ENCODE results near the gene HTR1D. TPM values are rescaled to one million over a fixed set of nuclear protein-coding genes. Genes with fewer than 3 reads are reported as not detected.

Gene HTR1D
- total RNA-seq, 1 experiment from 2014 or later, result 3.1 TPM

DNA sequence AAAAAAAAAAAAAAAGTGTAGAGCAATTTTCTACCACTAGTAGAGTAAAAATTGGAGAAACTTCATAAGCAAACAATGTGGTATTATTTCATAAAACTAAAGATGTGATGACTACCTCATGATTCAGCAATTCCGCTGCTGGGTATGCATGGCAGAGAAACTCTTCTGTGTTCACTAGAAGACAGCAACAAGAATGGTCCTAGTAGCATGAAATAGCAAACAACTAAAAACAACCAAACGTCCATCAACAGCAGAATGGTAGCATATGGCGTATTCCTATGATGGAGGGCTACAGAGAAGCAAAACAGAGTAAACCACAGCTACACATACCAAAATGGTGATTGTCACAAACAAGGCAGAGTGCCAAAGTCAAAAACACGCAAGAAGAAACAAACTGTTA lies 18.9 kb downstream of the HTR1D start:
- Histone ChIP-seq H3K27ac (ENCODE audit: insufficient read length, low read depth, low read length) (no peak overlapping the region), H3T11ph (ENCODE audit: low read length) (no peak overlapping the region), H3K4me2 (ENCODE audit: insufficient read depth, insufficient read length, low read length) (no peak overlapping the region), H3K18ac (ENCODE audit: insufficient read length, low read depth, low read length) (no peak overlapping the region), H3K14ac (ENCODE audit: insufficient read depth, low read length) (no peak overlapping the region), H2AFZ (ENCODE audit: low read length) (no peak overlapping the region), H3K9me3 (ENCODE audit: control insufficient read depth, low read depth, low read length) (no peaks in the 10 kb centered on the region), H2AK5ac (ENCODE audit: insufficient read length, low read length) (no peak overlapping the region), H2BK5ac (ENCODE audit: insufficient read length, low read length) (no peak overlapping the region), H3K9ac (ENCODE audit: extremely low read depth, insufficient read length, low read length) (no peak overlapping the region), H4K5ac (ENCODE audit: insufficient read length, low read depth, low read length) (no peak overlapping the region), H3K4me1 (ENCODE audit: insufficient read depth, low read length) (no peaks in the 10 kb centered on the region), H4K8ac (replicated peaks; ENCODE audit: insufficient read length, low read depth, low read length) (no peak overlapping the region), H2BK120ac (ENCODE audit: low read depth, low read length, poor library complexity, severe bottlenecking) (no peak overlapping the region), H3K27me3 (ENCODE audit: insufficient read depth, low read length) (no peaks in the 10 kb centered on the region), H3K4ac (ENCODE audit: low read depth, low read length) (no peak overlapping the region), H3K23ac (ENCODE audit: insufficient read length, low read depth, low read length) (no peak overlapping the region), H3K56ac (ENCODE audit: insufficient read length, low read depth, low read length) (no peak overlapping the region), H4K91ac (ENCODE audit: insufficient read length, low read depth, low read length) (no peak overlapping the region), H2BK12ac (ENCODE audit: insufficient read length, low read depth, low read length) (no peak overlapping the region), H3K23me2 (ENCODE audit: insufficient read length, low read depth, low read length, poor library complexity, severe bottlenecking) (no peaks in the 10 kb centered on the region), H4K20me1 (ENCODE audit: control insufficient read depth, insufficient read depth, insufficient read length) (no peaks in the 10 kb centered on the region), H3K79me2 (ENCODE audit: insufficient read depth, low read length) (no peaks in the 10 kb centered on the region), H3K79me1 (ENCODE audit: insufficient read depth, low read depth, low read length, poor library complexity, severe bottlenecking) (no peaks in the 10 kb centered on the region), H2BK20ac (ENCODE audit: low read depth, low read length, poor library complexity, severe bottlenecking) (no peak overlapping the region), H2BK15ac (ENCODE audit: low read depth, low read length) (no peak overlapping the region)
- H3K9me3 Mint-ChIP-seq, result no peaks in the 10 kb centered on the region
- no CpG with 5 or more reads among the region's 4 CpGs for WGBS (ENCODE audit: extremely low coverage, insufficient read length, low lambda C conversion rate)
- DNase-seq, result no peak
- H3K4me3 Mint-ChIP-seq, result no peak overlapping the region
- TF ChIP-seq, protein P1, sequence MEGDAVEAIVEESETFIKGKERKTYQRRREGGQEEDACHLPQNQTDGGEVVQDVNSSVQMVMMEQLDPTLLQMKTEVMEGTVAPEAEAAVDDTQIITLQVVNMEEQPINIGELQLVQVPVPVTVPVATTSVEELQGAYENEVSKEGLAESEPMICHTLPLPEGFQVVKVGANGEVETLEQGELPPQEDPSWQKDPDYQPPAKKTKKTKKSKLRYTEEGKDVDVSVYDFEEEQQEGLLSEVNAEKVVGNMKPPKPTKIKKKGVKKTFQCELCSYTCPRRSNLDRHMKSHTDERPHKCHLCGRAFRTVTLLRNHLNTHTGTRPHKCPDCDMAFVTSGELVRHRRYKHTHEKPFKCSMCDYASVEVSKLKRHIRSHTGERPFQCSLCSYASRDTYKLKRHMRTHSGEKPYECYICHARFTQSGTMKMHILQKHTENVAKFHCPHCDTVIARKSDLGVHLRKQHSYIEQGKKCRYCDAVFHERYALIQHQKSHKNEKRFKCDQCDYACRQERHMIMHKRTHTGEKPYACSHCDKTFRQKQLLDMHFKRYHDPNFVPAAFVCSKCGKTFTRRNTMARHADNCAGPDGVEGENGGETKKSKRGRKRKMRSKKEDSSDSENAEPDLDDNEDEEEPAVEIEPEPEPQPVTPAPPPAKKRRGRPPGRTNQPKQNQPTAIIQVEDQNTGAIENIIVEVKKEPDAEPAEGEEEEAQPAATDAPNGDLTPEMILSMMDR (conservative IDR thresholded peaks at IDR 0.05), result no peak
- peaks cover 3 to 6% of the 10 kb centered on the region in 2 experiments; a peak in 2 of 4 replicates for H3K4me1 Mint-ChIP-seq
- H3K36me3 Mint-ChIP-seq (ENCODE audit: insufficient read depth in 1 of 3, low read depth in 3 of 3), result peaks cover 0 to 8% (median 5%) of the 10 kb centered on the region in 3 experiments; a peak in 4 of 7 replicates
- H3K27me3 Mint-ChIP-seq (ENCODE audit: low read depth), result peaks cover 5% of the 10 kb centered on the region; the same call in 1 of the 2 replicates
- no peak overlapping the region for H3K27ac Mint-ChIP-seq

All from H9 (cell line).